Measurements from ENCODE around the gene SERINC5. TPM values are rescaled to one million over a fixed set of nuclear protein-coding genes. Genes with fewer than 3 reads are reported as not detected.
A peak's percentile ranks its signal among the peaks of the same experiment; 100 is the strongest.

Gene SERINC5
- total RNA-seq, 1 experiment from 2014 or later: 128 TPM

DNA sequence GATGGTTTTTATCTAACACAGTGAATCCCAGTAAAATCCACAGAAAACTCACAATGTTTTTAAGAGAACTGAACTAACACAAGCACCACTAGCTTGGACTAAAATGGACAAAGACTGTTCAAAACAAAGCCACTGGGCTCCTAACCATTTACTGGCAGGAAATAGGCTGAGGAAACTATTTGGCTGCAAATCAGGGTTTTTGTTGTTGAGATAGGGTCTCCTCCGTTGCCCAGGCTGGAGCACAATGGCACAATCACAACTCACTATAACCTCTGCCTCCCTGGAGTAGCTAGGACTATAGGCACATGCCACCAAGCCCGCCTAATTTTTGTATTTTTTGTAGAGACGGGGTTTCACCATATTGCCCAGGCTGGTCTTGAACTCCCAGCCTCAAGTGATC is 121.0 kb downstream of the SERINC5 start:
- DNase-seq (ENCODE audit: low spot score) (no peak), ATAC-seq (peak; percentile 18)
- Mint-ChIP-seq H3K27me3 (ENCODE audit: low read depth) (no peaks in the 10 kb centered on the region; the same call in 1 of the 2 replicates), H3K4me1 (peaks cover 71% of the 10 kb centered on the region), H3K36me3 (peaks cover 15% of the 10 kb centered on the region), H3K27ac (peak overlapping the region; percentile 91), H3K4me3 (no peak overlapping the region), H3K9me3 (peaks cover 22% of the 10 kb centered on the region)
- ChIA-PET POLR2A (no interaction called here), CTCF (no interaction called here)
- TF ChIP-seq SMAD3 (CRISPR knock-in tag; IDR thresholded peaks at IDR 0.05; ENCODE audit: borderline replicate concordance): peak; percentile 13; the same call in 1 of the 2 replicates
- no peak for TF ChIP-seq ZNF317 (CRISPR knock-in tag; IDR thresholded peaks at IDR 0.05; ENCODE audit: borderline replicate concordance, low read depth)
- TF ChIP-seq ZNF121 (CRISPR knock-in tag; IDR thresholded peaks at IDR 0.05): peak; percentile 92

DNA sequence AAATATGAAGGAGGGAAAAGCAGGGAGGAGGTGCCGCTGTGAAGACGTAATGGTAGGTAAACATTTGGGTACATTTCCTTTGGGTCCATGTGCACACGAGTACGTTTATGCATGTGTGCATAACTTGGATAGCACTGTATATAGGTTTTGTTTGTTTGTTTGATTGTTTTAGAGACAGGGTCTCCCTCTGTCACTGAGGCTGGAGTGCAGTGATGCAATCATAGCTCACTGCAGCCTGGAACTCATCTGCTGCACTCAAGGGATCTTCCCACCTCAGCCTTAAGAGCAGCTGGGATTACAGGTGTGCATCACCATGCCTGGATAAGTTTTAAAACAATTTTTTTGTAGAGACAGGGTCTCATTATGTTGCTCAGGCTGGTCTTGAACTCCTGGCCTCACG is 126.7 kb downstream of the SERINC5 start:
- H3K4me3 Mint-ChIP-seq: no peak overlapping the region
- ChIA-PET CTCF (interaction anchor here (0.6 to 2.1 kb wide), 2 partner anchors 11 to 37 kb away, joined by 4 to 5 read pairs; no protein-coding TSS in a partner anchor), POLR2A (no interaction called here)
- no peak for DNase-seq (ENCODE audit: low spot score)
- no peak for ATAC-seq
- H3K27ac Mint-ChIP-seq: peak overlapping the region; percentile 96; the same call in 1 of the 2 replicates
- TF ChIP-seq GRHL2 (CRISPR knock-in tag; IDR thresholded peaks at IDR 0.05; ENCODE audit: insufficient replicate concordance, severe bottlenecking) (no peak), ZNF671 (CRISPR knock-in tag; IDR thresholded peaks at IDR 0.05) (no peak), SOX15 (CRISPR knock-in tag; IDR thresholded peaks at IDR 0.05) (no peak), HMGA2 (CRISPR knock-in tag; IDR thresholded peaks at IDR 0.05) (no peak), RORB (CRISPR knock-in tag; IDR thresholded peaks at IDR 0.05) (no peak), ZNF263 (CRISPR knock-in tag; IDR thresholded peaks at IDR 0.05; ENCODE audit: low read depth) (no peak), MXD4 (CRISPR knock-in tag; IDR thresholded peaks at IDR 0.05; ENCODE audit: borderline replicate concordance) (no peak), SP1 (CRISPR knock-in tag; conservative IDR thresholded peaks at IDR 0.05) (no peak), NFE2L1 (CRISPR knock-in tag; IDR thresholded peaks at IDR 0.05) (no peak), RELA (CRISPR knock-in tag; IDR thresholded peaks at IDR 0.05; ENCODE audit: borderline replicate concordance) (no peak)
- TF ChIP-seq, protein P1, sequence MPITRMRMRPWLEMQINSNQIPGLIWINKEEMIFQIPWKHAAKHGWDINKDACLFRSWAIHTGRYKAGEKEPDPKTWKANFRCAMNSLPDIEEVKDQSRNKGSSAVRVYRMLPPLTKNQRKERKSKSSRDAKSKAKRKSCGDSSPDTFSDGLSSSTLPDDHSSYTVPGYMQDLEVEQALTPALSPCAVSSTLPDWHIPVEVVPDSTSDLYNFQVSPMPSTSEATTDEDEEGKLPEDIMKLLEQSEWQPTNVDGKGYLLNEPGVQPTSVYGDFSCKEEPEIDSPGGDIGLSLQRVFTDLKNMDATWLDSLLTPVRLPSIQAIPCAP (CRISPR knock-in tag; IDR thresholded peaks at IDR 0.05): no peak
- TF ChIP-seq, protein P2, sequence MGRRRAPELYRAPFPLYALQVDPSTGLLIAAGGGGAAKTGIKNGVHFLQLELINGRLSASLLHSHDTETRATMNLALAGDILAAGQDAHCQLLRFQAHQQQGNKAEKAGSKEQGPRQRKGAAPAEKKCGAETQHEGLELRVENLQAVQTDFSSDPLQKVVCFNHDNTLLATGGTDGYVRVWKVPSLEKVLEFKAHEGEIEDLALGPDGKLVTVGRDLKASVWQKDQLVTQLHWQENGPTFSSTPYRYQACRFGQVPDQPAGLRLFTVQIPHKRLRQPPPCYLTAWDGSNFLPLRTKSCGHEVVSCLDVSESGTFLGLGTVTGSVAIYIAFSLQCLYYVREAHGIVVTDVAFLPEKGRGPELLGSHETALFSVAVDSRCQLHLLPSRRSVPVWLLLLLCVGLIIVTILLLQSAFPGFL (CRISPR knock-in tag; IDR thresholded peaks at IDR 0.05; ENCODE audit: borderline replicate concordance): no peak
- TF ChIP-seq, protein P3, sequence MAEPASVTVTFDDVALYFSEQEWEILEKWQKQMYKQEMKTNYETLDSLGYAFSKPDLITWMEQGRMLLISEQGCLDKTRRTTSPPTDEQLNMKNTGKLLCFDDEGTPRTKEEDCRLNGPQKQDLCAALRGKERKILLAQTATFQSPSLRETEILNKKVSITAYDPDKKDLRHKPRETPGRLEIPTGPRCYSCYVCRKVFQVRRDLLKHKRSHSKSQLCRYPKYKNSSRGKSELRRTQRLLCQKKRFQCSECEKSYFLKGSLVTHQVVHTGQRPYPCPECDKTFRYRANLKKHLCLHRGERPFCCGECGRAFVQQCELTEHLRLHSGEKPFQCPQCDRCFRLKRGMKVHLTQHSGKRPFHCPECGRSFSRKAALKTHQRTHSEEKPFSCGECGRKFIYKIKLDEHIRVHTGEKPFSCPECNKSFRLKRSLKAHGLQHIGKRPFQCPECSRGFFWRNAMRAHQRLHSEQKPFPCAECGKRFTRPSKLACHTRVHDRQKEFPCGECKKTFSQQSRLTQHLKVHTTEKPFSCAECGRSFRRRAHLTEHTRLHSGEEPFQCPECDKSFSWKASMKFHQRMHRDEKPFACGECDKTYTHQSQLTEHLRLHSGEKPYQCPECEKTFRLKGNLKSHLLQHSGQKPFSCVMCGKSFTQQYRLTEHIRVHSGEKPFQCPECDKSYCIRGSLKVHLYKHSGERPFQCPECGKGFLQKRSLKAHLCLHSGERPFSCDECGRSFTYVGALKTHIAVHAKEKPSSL (CRISPR knock-in tag; conservative IDR thresholded peaks at IDR 0.05): no peak
- TF ChIP-seq, protein P4, sequence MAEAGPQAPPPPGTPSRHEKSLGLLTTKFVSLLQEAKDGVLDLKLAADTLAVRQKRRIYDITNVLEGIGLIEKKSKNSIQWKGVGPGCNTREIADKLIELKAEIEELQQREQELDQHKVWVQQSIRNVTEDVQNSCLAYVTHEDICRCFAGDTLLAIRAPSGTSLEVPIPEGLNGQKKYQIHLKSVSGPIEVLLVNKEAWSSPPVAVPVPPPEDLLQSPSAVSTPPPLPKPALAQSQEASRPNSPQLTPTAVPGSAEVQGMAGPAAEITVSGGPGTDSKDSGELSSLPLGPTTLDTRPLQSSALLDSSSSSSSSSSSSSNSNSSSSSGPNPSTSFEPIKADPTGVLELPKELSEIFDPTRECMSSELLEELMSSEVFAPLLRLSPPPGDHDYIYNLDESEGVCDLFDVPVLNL (CRISPR knock-in tag; IDR thresholded peaks at IDR 0.05; ENCODE audit: borderline replicate concordance, low read depth): no peak
- TF ChIP-seq, protein P5, sequence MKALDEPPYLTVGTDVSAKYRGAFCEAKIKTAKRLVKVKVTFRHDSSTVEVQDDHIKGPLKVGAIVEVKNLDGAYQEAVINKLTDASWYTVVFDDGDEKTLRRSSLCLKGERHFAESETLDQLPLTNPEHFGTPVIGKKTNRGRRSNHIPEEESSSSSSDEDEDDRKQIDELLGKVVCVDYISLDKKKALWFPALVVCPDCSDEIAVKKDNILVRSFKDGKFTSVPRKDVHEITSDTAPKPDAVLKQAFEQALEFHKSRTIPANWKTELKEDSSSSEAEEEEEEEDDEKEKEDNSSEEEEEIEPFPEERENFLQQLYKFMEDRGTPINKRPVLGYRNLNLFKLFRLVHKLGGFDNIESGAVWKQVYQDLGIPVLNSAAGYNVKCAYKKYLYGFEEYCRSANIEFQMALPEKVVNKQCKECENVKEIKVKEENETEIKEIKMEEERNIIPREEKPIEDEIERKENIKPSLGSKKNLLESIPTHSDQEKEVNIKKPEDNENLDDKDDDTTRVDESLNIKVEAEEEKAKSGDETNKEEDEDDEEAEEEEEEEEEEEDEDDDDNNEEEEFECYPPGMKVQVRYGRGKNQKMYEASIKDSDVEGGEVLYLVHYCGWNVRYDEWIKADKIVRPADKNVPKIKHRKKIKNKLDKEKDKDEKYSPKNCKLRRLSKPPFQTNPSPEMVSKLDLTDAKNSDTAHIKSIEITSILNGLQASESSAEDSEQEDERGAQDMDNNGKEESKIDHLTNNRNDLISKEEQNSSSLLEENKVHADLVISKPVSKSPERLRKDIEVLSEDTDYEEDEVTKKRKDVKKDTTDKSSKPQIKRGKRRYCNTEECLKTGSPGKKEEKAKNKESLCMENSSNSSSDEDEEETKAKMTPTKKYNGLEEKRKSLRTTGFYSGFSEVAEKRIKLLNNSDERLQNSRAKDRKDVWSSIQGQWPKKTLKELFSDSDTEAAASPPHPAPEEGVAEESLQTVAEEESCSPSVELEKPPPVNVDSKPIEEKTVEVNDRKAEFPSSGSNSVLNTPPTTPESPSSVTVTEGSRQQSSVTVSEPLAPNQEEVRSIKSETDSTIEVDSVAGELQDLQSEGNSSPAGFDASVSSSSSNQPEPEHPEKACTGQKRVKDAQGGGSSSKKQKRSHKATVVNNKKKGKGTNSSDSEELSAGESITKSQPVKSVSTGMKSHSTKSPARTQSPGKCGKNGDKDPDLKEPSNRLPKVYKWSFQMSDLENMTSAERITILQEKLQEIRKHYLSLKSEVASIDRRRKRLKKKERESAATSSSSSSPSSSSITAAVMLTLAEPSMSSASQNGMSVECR (CRISPR knock-in tag; IDR thresholded peaks at IDR 0.05; ENCODE audit: borderline replicate concordance): no peak
- TF ChIP-seq, protein P6, sequence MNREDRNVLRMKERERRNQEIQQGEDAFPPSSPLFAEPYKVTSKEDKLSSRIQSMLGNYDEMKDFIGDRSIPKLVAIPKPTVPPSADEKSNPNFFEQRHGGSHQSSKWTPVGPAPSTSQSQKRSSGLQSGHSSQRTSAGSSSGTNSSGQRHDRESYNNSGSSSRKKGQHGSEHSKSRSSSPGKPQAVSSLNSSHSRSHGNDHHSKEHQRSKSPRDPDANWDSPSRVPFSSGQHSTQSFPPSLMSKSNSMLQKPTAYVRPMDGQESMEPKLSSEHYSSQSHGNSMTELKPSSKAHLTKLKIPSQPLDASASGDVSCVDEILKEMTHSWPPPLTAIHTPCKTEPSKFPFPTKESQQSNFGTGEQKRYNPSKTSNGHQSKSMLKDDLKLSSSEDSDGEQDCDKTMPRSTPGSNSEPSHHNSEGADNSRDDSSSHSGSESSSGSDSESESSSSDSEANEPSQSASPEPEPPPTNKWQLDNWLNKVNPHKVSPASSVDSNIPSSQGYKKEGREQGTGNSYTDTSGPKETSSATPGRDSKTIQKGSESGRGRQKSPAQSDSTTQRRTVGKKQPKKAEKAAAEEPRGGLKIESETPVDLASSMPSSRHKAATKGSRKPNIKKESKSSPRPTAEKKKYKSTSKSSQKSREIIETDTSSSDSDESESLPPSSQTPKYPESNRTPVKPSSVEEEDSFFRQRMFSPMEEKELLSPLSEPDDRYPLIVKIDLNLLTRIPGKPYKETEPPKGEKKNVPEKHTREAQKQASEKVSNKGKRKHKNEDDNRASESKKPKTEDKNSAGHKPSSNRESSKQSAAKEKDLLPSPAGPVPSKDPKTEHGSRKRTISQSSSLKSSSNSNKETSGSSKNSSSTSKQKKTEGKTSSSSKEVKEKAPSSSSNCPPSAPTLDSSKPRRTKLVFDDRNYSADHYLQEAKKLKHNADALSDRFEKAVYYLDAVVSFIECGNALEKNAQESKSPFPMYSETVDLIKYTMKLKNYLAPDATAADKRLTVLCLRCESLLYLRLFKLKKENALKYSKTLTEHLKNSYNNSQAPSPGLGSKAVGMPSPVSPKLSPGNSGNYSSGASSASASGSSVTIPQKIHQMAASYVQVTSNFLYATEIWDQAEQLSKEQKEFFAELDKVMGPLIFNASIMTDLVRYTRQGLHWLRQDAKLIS (CRISPR knock-in tag; IDR thresholded peaks at IDR 0.05; ENCODE audit: borderline replicate concordance): no peak
- TF ChIP-seq, protein P7, sequence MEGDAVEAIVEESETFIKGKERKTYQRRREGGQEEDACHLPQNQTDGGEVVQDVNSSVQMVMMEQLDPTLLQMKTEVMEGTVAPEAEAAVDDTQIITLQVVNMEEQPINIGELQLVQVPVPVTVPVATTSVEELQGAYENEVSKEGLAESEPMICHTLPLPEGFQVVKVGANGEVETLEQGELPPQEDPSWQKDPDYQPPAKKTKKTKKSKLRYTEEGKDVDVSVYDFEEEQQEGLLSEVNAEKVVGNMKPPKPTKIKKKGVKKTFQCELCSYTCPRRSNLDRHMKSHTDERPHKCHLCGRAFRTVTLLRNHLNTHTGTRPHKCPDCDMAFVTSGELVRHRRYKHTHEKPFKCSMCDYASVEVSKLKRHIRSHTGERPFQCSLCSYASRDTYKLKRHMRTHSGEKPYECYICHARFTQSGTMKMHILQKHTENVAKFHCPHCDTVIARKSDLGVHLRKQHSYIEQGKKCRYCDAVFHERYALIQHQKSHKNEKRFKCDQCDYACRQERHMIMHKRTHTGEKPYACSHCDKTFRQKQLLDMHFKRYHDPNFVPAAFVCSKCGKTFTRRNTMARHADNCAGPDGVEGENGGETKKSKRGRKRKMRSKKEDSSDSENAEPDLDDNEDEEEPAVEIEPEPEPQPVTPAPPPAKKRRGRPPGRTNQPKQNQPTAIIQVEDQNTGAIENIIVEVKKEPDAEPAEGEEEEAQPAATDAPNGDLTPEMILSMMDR (IDR thresholded peaks at IDR 0.05): no peak
- H3K36me3 Mint-ChIP-seq: peaks cover 34% of the 10 kb centered on the region
- peaks cover 41% of the 10 kb centered on the region for H3K4me1 Mint-ChIP-seq
- H3K9me3 Mint-ChIP-seq: peaks cover 42% of the 10 kb centered on the region
- no peaks in the 10 kb centered on the region; the same call in 1 of the 2 replicates for H3K27me3 Mint-ChIP-seq (ENCODE audit: low read depth)

All from WTC11 (cell line).